Activated B cell treated with CpG ODN at 0.5 μM for 24 hours (primary cell): ENCODE data around the gene SLC26A4. TPM values are rescaled to one million over a fixed set of nuclear protein-coding genes. Genes with fewer than 3 reads are reported as not detected.

Experiments
- ATAC-seq: fragments of 200-7000 bp; cut with Tn5 transposase; one replicate; pipeline ENCODE4 v1.10.0; 2021; ENCODE audit warnings: low read depth, mild to moderate bottlenecking, moderate library complexity
- CTCF ChIA-PET: fragments of 350-600 bp; sonication (Branson Sonifier 250); formaldehyde crosslinking; loops from one replicate; lab custom pipeline; 2021; ENCODE audit warnings: antibody characterized with exemption; lab: Charles Lee
- POLR2A ChIA-PET: fragments of 350-600 bp; sonication (Branson Sonifier 250); formaldehyde crosslinking; loops from one replicate; lab custom pipeline; 2021; ENCODE audit warnings: antibody characterized with exemption; lab: Charles Lee
- DNase-seq: peaks from one replicate; pipeline ENCODE4 v3.0.0; 2022
- H3K27ac Mint-ChIP-seq: one replicate; pipeline ENCODE4 v1.8.0; 2020; ENCODE audit warnings: mixed read lengths
- H3K27me3 Mint-ChIP-seq: one replicate; pipeline ENCODE4 v1.8.0; 2021; ENCODE audit warnings: mixed read lengths
- H3K36me3 Mint-ChIP-seq: one replicate; pipeline ENCODE4 v1.8.0; 2021; ENCODE audit warnings: low read depth, mixed read lengths
- H3K4me1 Mint-ChIP-seq: one replicate; pipeline ENCODE4 v1.8.0; 2021; ENCODE audit warnings: mixed read lengths
- H3K4me3 Mint-ChIP-seq: one replicate; pipeline ENCODE4 v1.8.0; 2020; ENCODE audit warnings: mild to moderate bottlenecking, mixed read lengths
- H3K9me3 Mint-ChIP-seq: one replicate; pipeline ENCODE4 v1.8.0; 2020; ENCODE audit warnings: mixed read lengths
- CTCF ChIP-seq: fragments of 200-600 bp; IDR thresholded peaks from one replicate; pipeline ENCODE4 v1.8.0; 2022; ENCODE audit warnings: antibody characterized with exemption, mild to moderate bottlenecking
- intact Hi-C: fragments of 100-400 bp; cut with micrococcal nuclease; formaldehyde crosslinking; loops from one replicate; pipeline ENCODE4 v1.15.1; 2024
- total RNA-seq: library from RNA; stranded (reverse); gene quantifications from 2 replicates; pipeline ENCODE4 v1.2.3, GENCODE V29; 2022

SLC26A4 gene
- total RNA-seq, 1 donor from 2014 or later = 0.13 TPM

GRCh38 chr7:107767391-107767790 lies 106.8 kb downstream of the SLC26A4 start:
- Mint-ChIP-seq H3K36me3 (peaks cover 5% of the 10 kb centered on the region), H3K4me3 (no peak overlapping the region), H3K27me3 (no peaks in the 10 kb centered on the region), H3K9me3 (no peaks in the 10 kb centered on the region), H3K4me1 (no peaks in the 10 kb centered on the region), H3K27ac (no peak overlapping the region)
- DNase-seq = no peak
- CTCF ChIA-PET = no interaction called here
- intact Hi-C loops = no loop called here
- POLR2A ChIA-PET = no interaction called here
- no peak for TF ChIP-seq CTCF
- ATAC-seq = no peak

Other genes starting within 250 kb of the SLC26A4 start
- gene GPR22, start 190.8 kb upstream of the SLC26A4 start, total RNA-seq = not detected in 2 replicates
- gene COG5, start 96.9 kb upstream of the SLC26A4 start, total RNA-seq = 40.6 and 47.0 TPM in 2 replicates
- 11.0 and 14.6 TPM in 2 replicates for gene DUS4L, start 96.9 kb upstream of the SLC26A4 start, total RNA-seq
- 23.9 and 24.9 TPM in 2 replicates for gene BCAP29, start 80.6 kb upstream of the SLC26A4 start, total RNA-seq
- 35.3 and 47.2 TPM in 2 replicates for gene CBLL1, start 83.3 kb downstream of the SLC26A4 start, total RNA-seq
- not detected in 2 replicates for gene SLC26A3, start 142.4 kb downstream of the SLC26A4 start, total RNA-seq
- 55.0 and 66.1 TPM in 2 replicates for gene DLD, start 230.4 kb downstream of the SLC26A4 start, total RNA-seq